ENCODE data around the gene ADCY1. TPM values are rescaled to one million over a fixed set of nuclear protein-coding genes. Genes with fewer than 3 reads are reported as not detected.
A peak's percentile ranks its signal among the peaks of the same experiment; 100 is the strongest.

The ADCY1 gene
- total and polyA plus RNA-seq, 3 experiments from 2014 or later, result 0.79 to 1.3 TPM; not detected in 1

DNA sequence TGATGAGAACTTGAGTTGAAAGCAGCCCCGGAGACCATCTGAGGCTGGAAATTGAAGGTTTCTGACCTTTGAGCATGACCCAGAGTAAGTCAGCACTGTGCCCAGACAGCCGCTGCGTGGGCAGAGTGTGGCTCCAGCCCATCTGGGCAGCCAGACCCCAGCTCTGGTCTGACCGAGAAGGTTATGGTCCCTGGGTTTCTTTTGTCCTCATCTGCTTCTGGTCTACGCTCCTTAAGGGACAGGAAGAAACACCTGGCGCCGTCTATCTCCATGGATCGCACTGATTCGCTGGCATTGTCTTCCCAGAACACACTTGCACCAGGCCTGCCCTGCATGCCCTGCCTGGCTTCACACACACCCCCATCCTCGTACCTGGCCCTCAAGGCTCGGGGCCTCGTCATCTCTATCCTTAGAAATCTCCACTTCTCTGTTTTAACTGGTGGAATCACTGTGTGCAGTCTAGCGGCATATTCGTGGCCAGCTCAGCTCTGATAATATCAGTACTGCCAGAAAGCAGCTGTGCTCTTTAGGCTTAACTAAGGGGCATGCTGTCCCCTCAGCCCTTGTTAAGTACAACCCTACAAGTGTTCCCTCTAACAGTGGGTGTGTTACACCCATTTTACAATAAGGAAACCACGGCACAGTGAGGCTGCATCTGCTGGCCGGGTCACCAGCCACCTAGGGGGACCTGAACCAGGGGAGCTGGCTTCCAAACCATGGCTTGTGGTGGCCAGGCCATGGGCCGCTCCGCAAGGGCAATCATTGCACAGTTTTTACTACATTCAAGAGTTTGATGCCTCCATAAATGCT lies 127.7 kb downstream of the ADCY1 start:
- no peak for DNase-seq
- Histone ChIP-seq H3K27ac (ENCODE audit: low read depth, low read length) (no peak overlapping the region), H3K9me3 (ENCODE audit: low read length) (no peaks in the 10 kb centered on the region), H3K36me3 (ENCODE audit: insufficient read depth, low read length) (no peaks in the 10 kb centered on the region), H3K4me1 (ENCODE audit: insufficient read depth, low read length) (no peaks in the 10 kb centered on the region), H3K27me3 (ENCODE audit: insufficient read depth, low read length, poor library complexity, severe bottlenecking) (peaks cover 3% of the 10 kb centered on the region), H3K4me3 (ENCODE audit: low read length) (no peak overlapping the region)
- H3K27ac Mint-ChIP-seq, result no peak overlapping the region
- peaks cover 11 to 47% of the 10 kb centered on the region in 2 donors for H3K27me3 Mint-ChIP-seq
- H3K4me3 Mint-ChIP-seq, result no peak overlapping the region
- ChIA-PET POLR2A (no interaction called here), CTCF (no interaction called here)
- no peaks in the 10 kb centered on the region for H3K36me3 Mint-ChIP-seq
- no peaks in the 10 kb centered on the region for H3K9me3 Mint-ChIP-seq
- H3K4me1 Mint-ChIP-seq, result no peaks in the 10 kb centered on the region

- DNase-seq, result no peak
- Mint-ChIP-seq H3K27ac (peak overlapping the region in 1 of 8 donors; percentile 81), H3K4me3 (no peak overlapping the region), H3K9me3 (no peaks in the 10 kb centered on the region), H3K4me1 (no peaks in the 10 kb centered on the region), H3K27me3 (peaks cover 11 to 47% of the 10 kb centered on the region in 2 donors), H3K36me3 (no peaks in the 10 kb centered on the region)
- H3K36me3 ChIP-seq (ENCODE audit: insufficient read depth, low read length), result no peaks in the 10 kb centered on the region
- peaks cover 2% of the 10 kb centered on the region for H3K27me3 ChIP-seq (ENCODE audit: insufficient read depth, low read length, poor library complexity, severe bottlenecking)
- H3K9me3 ChIP-seq (ENCODE audit: low read length), result no peaks in the 10 kb centered on the region
- CTCF ChIA-PET, result no interaction called here
- no peaks in the 10 kb centered on the region for H3K4me1 ChIP-seq (ENCODE audit: insufficient read depth, low read length)
- POLR2A ChIA-PET, result no interaction called here
- H3K4me3 ChIP-seq (ENCODE audit: low read length), result no peak overlapping the region
- H3K27ac ChIP-seq (ENCODE audit: low read depth, low read length), result no peak overlapping the region
Measured at GRCh38 chr7:45702751-45703150, 128.6 kb downstream of the ADCY1 start.

GRCh38 chr7:45703373-45703821 lies 129.2 kb downstream of the ADCY1 start:
- Histone ChIP-seq H3K36me3 (ENCODE audit: insufficient read depth, low read length) (no peaks in the 10 kb centered on the region), H3K9me3 (ENCODE audit: low read length) (no peaks in the 10 kb centered on the region), H3K27me3 (ENCODE audit: insufficient read depth, low read length, poor library complexity, severe bottlenecking) (no peaks in the 10 kb centered on the region), H3K4me1 (ENCODE audit: insufficient read depth, low read length) (no peaks in the 10 kb centered on the region), H3K4me3 (ENCODE audit: low read length) (no peak overlapping the region), H3K27ac (ENCODE audit: low read depth, low read length) (no peak overlapping the region)
- H3K4me3 Mint-ChIP-seq, result no peak overlapping the region
- no peaks in the 10 kb centered on the region for H3K36me3 Mint-ChIP-seq
- ChIA-PET CTCF (no interaction called here), POLR2A (no interaction called here)
- H3K4me1 Mint-ChIP-seq, result no peaks in the 10 kb centered on the region
- H3K27me3 Mint-ChIP-seq, result peaks cover 11 to 47% of the 10 kb centered on the region in 2 donors
- no peak overlapping the region for H3K27ac Mint-ChIP-seq
- H3K9me3 Mint-ChIP-seq, result no peaks in the 10 kb centered on the region
- no peak for DNase-seq

DNA sequence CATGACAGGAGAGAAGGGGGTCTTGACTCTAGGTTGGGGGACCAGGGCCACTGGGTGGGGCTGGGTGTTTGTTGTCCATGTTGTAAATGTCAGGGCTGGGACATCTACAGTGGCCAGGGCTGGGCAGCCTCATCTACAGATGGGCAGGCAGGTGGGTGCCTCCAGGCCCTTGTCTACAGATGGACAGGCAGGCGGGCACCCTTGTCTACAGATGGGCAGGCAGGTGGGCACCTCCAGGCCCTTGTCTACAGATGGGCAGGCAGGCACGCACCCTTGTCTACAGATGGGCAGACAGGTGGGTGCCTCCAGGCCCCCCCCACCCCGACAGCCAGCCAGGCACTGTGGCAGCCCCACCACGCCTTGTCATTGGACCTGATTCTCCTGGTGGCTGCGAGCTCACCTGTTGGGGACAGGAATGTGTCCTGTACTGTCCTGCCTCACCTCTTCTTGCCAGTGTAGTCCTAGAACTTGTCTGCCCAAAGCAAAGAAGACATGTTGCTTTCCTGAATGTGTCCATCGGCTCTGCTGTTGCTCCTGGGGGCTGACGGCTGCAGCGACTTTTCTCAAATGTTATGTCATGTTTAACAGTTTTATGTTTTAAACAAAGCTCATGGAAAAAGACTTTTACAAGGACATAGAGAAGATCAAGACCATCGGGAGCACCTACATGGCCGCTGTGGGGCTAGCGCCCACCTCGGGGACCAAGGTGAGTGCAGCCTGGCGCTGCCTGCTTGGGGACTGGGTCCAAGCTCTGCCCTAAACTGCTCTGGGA lies 129.9 kb downstream of the ADCY1 start:
- Histone ChIP-seq H3K27ac (ENCODE audit: low read depth, low read length) (no peak overlapping the region), H3K36me3 (ENCODE audit: insufficient read depth, low read length) (no peaks in the 10 kb centered on the region), H3K27me3 (ENCODE audit: insufficient read depth, low read length, poor library complexity, severe bottlenecking) (no peaks in the 10 kb centered on the region), H3K9me3 (ENCODE audit: low read length) (no peaks in the 10 kb centered on the region), H3K4me3 (ENCODE audit: low read length) (no peak overlapping the region), H3K4me1 (ENCODE audit: insufficient read depth, low read length) (no peaks in the 10 kb centered on the region)
- H3K27me3 Mint-ChIP-seq, result peaks cover 11 to 45% of the 10 kb centered on the region in 2 donors
- POLR2A ChIA-PET, result no interaction called here
- H3K4me1 Mint-ChIP-seq, result no peaks in the 10 kb centered on the region
- DNase-seq, result peak in 1 of 5 donors; percentile 9
- H3K36me3 Mint-ChIP-seq, result no peaks in the 10 kb centered on the region
- H3K27ac Mint-ChIP-seq, result no peak overlapping the region
- no peaks in the 10 kb centered on the region for H3K9me3 Mint-ChIP-seq
- CTCF ChIA-PET, result no interaction called here
- no peak overlapping the region for H3K4me3 Mint-ChIP-seq

DNA sequence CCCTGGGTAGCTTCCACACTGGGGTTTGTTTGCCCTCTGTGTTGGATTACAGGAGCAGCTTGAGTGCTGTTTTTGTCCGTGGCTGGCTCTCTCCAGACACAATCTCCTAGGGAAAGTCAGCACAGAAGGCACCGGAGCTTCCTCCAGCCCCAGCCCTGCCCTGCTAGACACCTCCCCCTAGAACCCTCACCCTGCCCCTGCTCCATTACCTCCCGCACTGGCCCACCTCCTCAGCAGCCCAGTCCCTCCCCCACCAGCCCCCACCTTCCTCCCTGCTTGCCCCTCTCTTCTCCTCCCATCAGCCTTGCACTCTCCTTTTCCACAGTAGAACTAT lies 130.5 kb downstream of the ADCY1 start:
- no peak overlapping the region for H3K27ac ChIP-seq (ENCODE audit: low read depth, low read length)
- Mint-ChIP-seq H3K27ac (no peak overlapping the region), H3K36me3 (no peaks in the 10 kb centered on the region), H3K4me1 (no peaks in the 10 kb centered on the region), H3K27me3 (peaks cover 11 to 42% of the 10 kb centered on the region in 2 donors), H3K9me3 (no peaks in the 10 kb centered on the region), H3K4me3 (no peak overlapping the region)
- H3K36me3 ChIP-seq (ENCODE audit: insufficient read depth, low read length), result no peaks in the 10 kb centered on the region
- DNase-seq, result no peak
- H3K4me1 ChIP-seq (ENCODE audit: insufficient read depth, low read length), result no peaks in the 10 kb centered on the region
- no peaks in the 10 kb centered on the region for H3K9me3 ChIP-seq (ENCODE audit: low read length)
- no peaks in the 10 kb centered on the region for H3K27me3 ChIP-seq (ENCODE audit: insufficient read depth, low read length, poor library complexity, severe bottlenecking)
- no peak overlapping the region for H3K4me3 ChIP-seq (ENCODE audit: low read length)
- POLR2A ChIA-PET, result no interaction called here
- CTCF ChIA-PET, result no interaction called here

GRCh38 chr7:45708046-45708950 lies 134.1 kb downstream of the ADCY1 start:
- DNase-seq, result no peak
- H3K27ac ChIP-seq (ENCODE audit: low read depth, low read length), result no peak overlapping the region
- no peak overlapping the region for H3K4me3 Mint-ChIP-seq
- H3K4me1 Mint-ChIP-seq, result no peaks in the 10 kb centered on the region
- H3K27me3 ChIP-seq (ENCODE audit: insufficient read depth, low read length, poor library complexity, severe bottlenecking), result no peaks in the 10 kb centered on the region
- H3K9me3 Mint-ChIP-seq, result no peaks in the 10 kb centered on the region
- H3K36me3 Mint-ChIP-seq, result no peaks in the 10 kb centered on the region
- no peaks in the 10 kb centered on the region for H3K36me3 ChIP-seq (ENCODE audit: insufficient read depth, low read length)
- no peak overlapping the region for H3K4me3 ChIP-seq (ENCODE audit: low read length)
- CTCF ChIA-PET, result no interaction called here
- peaks cover 4 to 32% of the 10 kb centered on the region in 2 donors for H3K27me3 Mint-ChIP-seq
- H3K4me1 ChIP-seq (ENCODE audit: insufficient read depth, low read length), result no peaks in the 10 kb centered on the region
- POLR2A ChIA-PET, result no interaction called here
- no peaks in the 10 kb centered on the region for H3K9me3 ChIP-seq (ENCODE audit: low read length)
- H3K27ac Mint-ChIP-seq, result no peak overlapping the region

DNA sequence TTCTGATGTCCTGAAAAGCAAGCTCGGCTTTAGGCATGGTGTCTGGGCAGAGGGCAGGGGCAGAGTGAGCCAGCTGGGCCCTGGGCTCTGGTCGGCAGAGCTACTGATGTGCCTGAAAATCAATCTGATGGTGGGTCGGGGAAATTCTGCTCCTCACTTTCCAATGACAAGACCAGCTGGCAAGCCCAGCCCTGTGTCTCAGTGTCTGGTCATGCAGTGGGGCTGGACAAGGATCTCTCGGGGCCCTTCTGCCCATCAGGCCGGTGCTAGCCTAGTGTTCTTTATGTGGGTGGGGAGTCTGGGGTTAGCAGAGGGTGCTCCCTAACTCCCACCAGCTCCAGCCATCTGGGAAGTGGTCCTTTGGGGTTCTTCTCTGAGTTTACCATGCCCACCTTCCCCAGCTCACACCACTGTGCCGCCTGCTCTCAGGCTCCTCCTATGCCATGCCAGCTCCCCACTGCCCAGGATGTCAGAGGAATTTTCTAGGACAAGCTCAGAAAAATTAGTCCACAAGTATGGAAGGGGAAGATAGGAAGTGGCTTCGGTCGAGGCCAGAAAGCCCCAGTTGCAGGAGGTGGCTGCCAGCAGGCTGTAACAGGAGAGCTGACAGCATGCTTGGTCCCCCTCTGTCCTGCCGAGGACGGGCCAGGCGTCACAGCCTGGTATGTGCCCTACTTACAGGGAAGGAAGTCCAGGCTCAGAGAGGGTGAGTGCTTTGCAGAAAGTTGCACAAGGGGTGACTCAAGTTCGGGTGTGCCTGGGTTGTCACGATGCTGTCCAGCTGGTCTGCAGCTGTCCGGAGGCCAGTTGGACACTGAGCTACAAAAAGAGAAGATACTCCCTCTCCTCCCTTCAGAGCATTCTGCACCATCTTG lies 135.2 kb downstream of the ADCY1 start:
- no peak for DNase-seq
- H3K27me3 ChIP-seq (ENCODE audit: insufficient read depth, low read length, poor library complexity, severe bottlenecking), result no peaks in the 10 kb centered on the region
- no peaks in the 10 kb centered on the region for H3K36me3 Mint-ChIP-seq

More for the DNA sequence above, 135.2 kb downstream of the ADCY1 start:
- Mint-ChIP-seq H3K9me3 (no peaks in the 10 kb centered on the region), H3K4me3 (no peak overlapping the region), H3K27me3 (peaks cover 2 to 26% of the 10 kb centered on the region in 2 donors), H3K4me1 (no peaks in the 10 kb centered on the region), H3K27ac (no peak overlapping the region)
- Histone ChIP-seq H3K36me3 (ENCODE audit: insufficient read depth, low read length) (no peaks in the 10 kb centered on the region), H3K9me3 (ENCODE audit: low read length) (no peaks in the 10 kb centered on the region), H3K4me1 (ENCODE audit: insufficient read depth, low read length) (no peaks in the 10 kb centered on the region), H3K27ac (ENCODE audit: low read depth, low read length) (no peak overlapping the region), H3K4me3 (ENCODE audit: low read length) (no peak overlapping the region)
- POLR2A ChIA-PET, result no interaction called here
- CTCF ChIA-PET, result no interaction called here

All from CD8-positive, alpha-beta memory T cell (primary cell).